ENCODE data around the gene FSHR. TPM values are rescaled to one million over a fixed set of nuclear protein-coding genes. Genes with fewer than 3 reads are reported as not detected.

FSHR gene
- total and polyA plus RNA-seq, 2 donors (not counting 3 experiments of a cell fraction or from before 2014, with no cell fraction given): not detected

- FAIRE-seq: no peak
- dilution Hi-C loops (cut with MboI; ENCODE audit: extremely low pct_ligation_motif_present, low sequenced_read_pairs) (no loop called here), intact Hi-C loops (cut with micrococcal nuclease) (no loop called here)
- TF ChIP-seq CTCF (IDR thresholded peaks at IDR 0.05; ENCODE audit: extremely low read depth in 1 of 2, insufficient read depth in 1 of 2, low read depth in 1 of 2, low read length in 2 of 2) (no peak), POLR2AphosphoS5 (IDR thresholded peaks at IDR 0.05; ENCODE audit: insufficient read depth, low read depth, low read length) (no peak), FOS (IDR thresholded peaks at IDR 0.05; ENCODE audit: borderline replicate concordance, insufficient read depth, low read length) (no peak), GATA2 (IDR thresholded peaks at IDR 0.05; ENCODE audit: insufficient read depth, insufficient read length, low read depth, low read length) (no peak), POLR2A (IDR thresholded peaks at IDR 0.05; ENCODE audit: low read depth, low read length) (no peak), MYC (IDR thresholded peaks at IDR 0.05; ENCODE audit: low read depth, low read length) (no peak), MAX (IDR thresholded peaks at IDR 0.05; ENCODE audit: insufficient read depth, insufficient read length) (no peak), EZH2 (IDR thresholded peaks at IDR 0.05; ENCODE audit: borderline replicate concordance, low read depth, low read length, severe bottlenecking) (no peak)
- Histone ChIP-seq H4K20me1 (replicated peaks; ENCODE audit: control insufficient read depth, extremely low read depth, insufficient read depth, low read length) (no peaks in the 10 kb centered on the region), H3K4me3 (replicated peaks in 1 of 3; ENCODE audit: insufficient read depth in 1 of 3, low read depth in 1 of 3, low read length in 3 of 3) (no peak overlapping the region), H2AFZ (ENCODE audit: low read depth, low read length) (no peak overlapping the region), H3K9me3 (replicated peaks; ENCODE audit: control insufficient read depth, insufficient read depth, low read length) (no peaks in the 10 kb centered on the region), H3K9me1 (replicated peaks; ENCODE audit: control insufficient read depth, extremely low read depth, insufficient read depth, low read length) (no peaks in the 10 kb centered on the region), H3K9ac (replicated peaks; ENCODE audit: extremely low read depth, insufficient read depth, low read length) (no peak overlapping the region), H3K36me3 (ENCODE audit: control insufficient read depth in 2 of 2, extremely low read depth in 1 of 2, insufficient read depth in 2 of 2, low read length in 2 of 2) (no peaks in the 10 kb centered on the region), H3K79me2 (ENCODE audit: control insufficient read depth, insufficient read depth, low read length) (no peaks in the 10 kb centered on the region), H3K27ac (ENCODE audit: insufficient read depth, low read depth, low read length) (no peak overlapping the region), H3K4me1 (ENCODE audit: control insufficient read depth, extremely low read depth, insufficient read depth, low read length) (no peaks in the 10 kb centered on the region), H3K27me3 (ENCODE audit: control insufficient read depth in 2 of 2, insufficient read depth in 2 of 2, low read length in 2 of 2) (no peaks in the 10 kb centered on the region), H3K4me2 (ENCODE audit: insufficient read depth, low read length) (no peak overlapping the region)
- no TSS peak for BruUV-seq (replicated peaks)
- CTCF ChIA-PET: no interaction called here
- POLR2A ChIA-PET: no interaction called here
- no peak for DNase-seq (ENCODE audit: low read depth, low spot score)
Observed at GRCh38 chr2:49154891-49155290, 576 bp upstream of the FSHR start.

Data from endothelial cell of umbilical vein (primary cell).